Activated CD4-positive, alpha-beta T cell treated with anti-CD3 and anti-CD28 coated beads, Interleukin-2, amount 50 U/mL, for 48 hours (primary cell): Measurements from ENCODE around the gene ALPP.
"Not testable (repeated sequence)": the region's sequence is repeated elsewhere in the genome, so short reads cannot be mapped to it uniquely, and the experiment has no call there.

Source experiments
- DNase-seq, 2 experiments: peaks; one replicate each; pipeline ENCODE4 v3.0.0-alpha.2; 2020

The ALPP gene

GRCh38 chr2:232382331-232383225 is 4.0 kb downstream of the ALPP start:
- DNase-seq = no peak

- DNase-seq = no peak
These were observed 5.9 kb downstream of the ALPP start for GRCh38 chr2:232384466-232384865.

- DNase-seq = not testable (repeated sequence)
These were observed 6.5 kb downstream of the ALPP start for GRCh38 chr2:232385058-232385457.

- no peak for DNase-seq
These were observed 7.3 kb downstream of the ALPP start for GRCh38 chr2:232385660-232386489.

- DNase-seq = no peak
These were observed 7.9 kb downstream of the ALPP start for GRCh38 chr2:232386490-232386739.

- DNase-seq = no peak
These were observed 8.3 kb downstream of the ALPP start for GRCh38 chr2:232386740-232387450.

- DNase-seq = no peak
These were observed 9.1 kb downstream of the ALPP start for GRCh38 chr2:232387451-232388171.

GRCh38 chr2:232388324-232388891 is 9.9 kb downstream of the ALPP start:
- no peak for DNase-seq

GRCh38 chr2:232389327-232389726 is 10.8 kb downstream of the ALPP start:
- no peak for DNase-seq

- no peak for DNase-seq
These were observed 12.1 kb downstream of the ALPP start for GRCh38 chr2:232390661-232391060.

- DNase-seq = no peak
These were observed 15.0 kb downstream of the ALPP start for GRCh38 chr2:232393556-232393955.

GRCh38 chr2:232394431-232394830 is 15.9 kb downstream of the ALPP start:
- not testable (repeated sequence) for DNase-seq

GRCh38 chr2:232395586-232395985 is 17.0 kb downstream of the ALPP start:
- no peak for DNase-seq

GRCh38 chr2:232396683-232397082 is 18.1 kb downstream of the ALPP start:
- no peak for DNase-seq

GRCh38 chr2:232398293-232399034 is 19.9 kb downstream of the ALPP start:
- no peak for DNase-seq

- no peak for DNase-seq
These were observed 21.9 kb downstream of the ALPP start for GRCh38 chr2:232400256-232401015.

- no peak for DNase-seq
These were observed 24.0 kb downstream of the ALPP start for GRCh38 chr2:232402518-232402917.

GRCh38 chr2:232405943-232406510 is 27.5 kb downstream of the ALPP start:
- no peak for DNase-seq

- no peak for DNase-seq
These were observed 28.2 kb downstream of the ALPP start, which contains the start of gene ALPG for GRCh38 chr2:232406556-232407310. Gene ALPG (plus strand): TSS chr2:232406844. CDS start chr2:232406895, 51 bp downstream.
